K562 (cell line): Measurements from ENCODE around the gene TP73. TPM values are rescaled to one million over a fixed set of nuclear protein-coding genes. Genes with fewer than 3 reads are reported as not detected.

Source experiments
- CREB1 ChIP-seq, 2 experiments: sonication (generic) in 1 of 2; formaldehyde crosslinking in 1 of 2; IDR thresholded peaks; 2 replicates each; pipeline versions ENCODE4 v1.6.1 to v1.8.0; 2012 to 2022; ENCODE audit warnings: inconsistent platforms in 1 of 2, mild to moderate bottlenecking in 1 of 2, missing genetic modification reagents in 1 of 2, moderate library complexity in 1 of 2
- CTBP1 ChIP-seq: fragments of 450-650 bp; IDR thresholded peaks from 2 replicates; pipeline ENCODE4 v1.6.1; 2016; ENCODE audit warnings: borderline replicate concordance
- CXXC5 ChIP-seq: fragments of 250-450 bp; sonication (Bioruptor Pico); IDR thresholded peaks from 2 replicates; pipeline ENCODE4 v1.8.0; 2022; ENCODE audit warnings: inconsistent platforms, mild to moderate bottlenecking, moderate library complexity
- EGR1 ChIP-seq: fragments of 450-650 bp; conservative IDR thresholded peaks from 2 replicates; pipeline ENCODE4 v1.6.1; 2017; ENCODE audit warnings: mild to moderate bottlenecking
- ELK3 ChIP-seq: fragments of 450-650 bp; formaldehyde crosslinking; IDR thresholded peaks from 2 replicates; pipeline ENCODE4 v1.4.0; 2020; ENCODE audit warnings: mild to moderate bottlenecking
- FOXP1 ChIP-seq: sonication (generic); formaldehyde crosslinking; IDR thresholded peaks from 2 replicates; pipeline ENCODE4 v1.8.0; 2022; ENCODE audit warnings: mild to moderate bottlenecking, missing genetic modification reagents
- GATAD2A ChIP-seq: fragments of 450-650 bp; IDR thresholded peaks from 2 replicates; pipeline ENCODE4 v1.6.1; 2017
- GATAD2B ChIP-seq: fragments of 450-650 bp; IDR thresholded peaks from 2 replicates; pipeline ENCODE4 v1.6.1; 2017; ENCODE audit warnings: mild to moderate bottlenecking, borderline replicate concordance
- GTF2F1 ChIP-seq: IDR thresholded peaks from 2 replicates; pipeline ENCODE4 v1.6.1; 2011; ENCODE audit warnings: low read depth, low read length, improper control_type of control experiment
- HMG20A ChIP-seq: fragments of 450-650 bp; formaldehyde crosslinking; conservative IDR thresholded peaks from 2 replicates; pipeline ENCODE4 v1.4.0; 2020; ENCODE audit warnings: mild to moderate bottlenecking, mixed read lengths
- L3MBTL2 ChIP-seq: fragments of 450-650 bp; IDR thresholded peaks from 2 replicates; pipeline ENCODE4 v1.6.1; 2016; ENCODE audit warnings: mild to moderate bottlenecking, moderate library complexity
- MAZ ChIP-seq, 2 experiments: fragments of 450-650 bp in 1 of 2; sonication (generic) in 1 of 2; formaldehyde crosslinking; IDR thresholded peaks in 1 of 2; conservative IDR thresholded peaks in 1 of 2; 2 replicates each; pipeline versions ENCODE4 v1.4.0 to v1.5.0; 2020; ENCODE audit warnings: mild to moderate bottlenecking in 1 of 2, missing genetic modification reagents in 1 of 2
- NONO ChIP-seq, 2 experiments: fragments of 200-400 bp in 1 of 2; fragments of 450-650 bp in 1 of 2; formaldehyde crosslinking in 1 of 2; IDR thresholded peaks; 2 replicates each; pipeline ENCODE4 v1.6.1; 2017; ENCODE audit warnings: low read depth in 2 of 2, mild to moderate bottlenecking in 2 of 2, moderate library complexity in 2 of 2, low read length in 1 of 2
- NRF1 ChIP-seq, 2 experiments: fragments of 450-650 bp; IDR thresholded peaks in 1 of 2; conservative IDR thresholded peaks in 1 of 2; 2 replicates each; pipeline ENCODE4 v1.6.1; 2014; ENCODE audit warnings: mild to moderate bottlenecking in 2 of 2
- PHF20 ChIP-seq: fragments of 450-650 bp; IDR thresholded peaks from 2 replicates; pipeline ENCODE4 v1.6.1; 2018; ENCODE audit not compliant: partially characterized antibody
- SMAD4 ChIP-seq: fragments of 250-450 bp; sonication (Bioruptor Pico); conservative IDR thresholded peaks from 2 replicates; pipeline ENCODE4 v1.8.0; 2021; ENCODE audit warnings: inconsistent platforms, mild to moderate bottlenecking, moderate library complexity
- ZBTB7A ChIP-seq: IDR thresholded peaks from 2 replicates; pipeline ENCODE4 v1.6.1; 2011; ENCODE audit warnings: low read depth, mild to moderate bottlenecking, low read length, moderate library complexity, borderline replicate concordance; ENCODE audit not compliant: control insufficient read depth
- ZBTB8A ChIP-seq: fragments of 450-650 bp; IDR thresholded peaks from 2 replicates; pipeline ENCODE4 v1.6.1; 2018; ENCODE audit warnings: mild to moderate bottlenecking, moderate library complexity; ENCODE audit not compliant: partially characterized antibody
- ZFX ChIP-seq: sonication (generic); formaldehyde crosslinking; IDR thresholded peaks from 2 replicates; pipeline ENCODE4 v1.8.0; 2022; ENCODE audit warnings: mild to moderate bottlenecking, missing genetic modification reagents, moderate library complexity
- ZNF146 ChIP-seq: IDR thresholded peaks from one replicate; pipeline ENCODE4 v1.6.1; 2018; ENCODE audit warnings: missing compliant biosample characterization; ENCODE audit not compliant: unreplicated experiment
- ZNF766 ChIP-seq: fragments of 200-800 bp; sonication (Bioruptor generic); conservative IDR thresholded peaks from 2 replicates; pipeline ENCODE4 v1.6.1; 2016; ENCODE audit warnings: missing genetic modification characterization, missing compliant biosample characterization
- ZNF785 ChIP-seq: fragments of 250-450 bp; sonication (Bioruptor Pico); IDR thresholded peaks from 2 replicates; pipeline ENCODE4 v1.4.0; 2020; ENCODE audit warnings: mild to moderate bottlenecking
- ZZZ3 ChIP-seq: fragments of 450-650 bp; IDR thresholded peaks from 2 replicates; pipeline ENCODE4 v1.6.1; 2016; ENCODE audit warnings: antibody characterized with exemption, mild to moderate bottlenecking, moderate library complexity
- polyA plus RNA-seq, 8 experiments: library from polyadenylated mRNA; depleted of rRNA in 4 of 8; stranded (reverse) in 5 of 8; unstranded in 3 of 8; fragments of >200 nt; fragmentation: Nextera tagmentation in 2 of 8; fragmentation: Illumina TruSeq in 1 of 8; extraction: Ambion mirVana in 2 of 8; extraction: Trizol in 1 of 8; gene quantifications; 2 replicates each; pipeline versions ENCODE4 v1.2.1 to v1.2.3, GENCODE V29; 2011 to 2014; ENCODE audit warnings: inconsistent platforms in 1 of 8, missing spikeins in 1 of 8
- total RNA-seq, 7 experiments: library from RNA; depleted of rRNA in 6 of 7; stranded (reverse); fragments of >200 nt in 6 of 7; fragmentation: Illumina TruSeq in 2 of 7; extraction: Trizol in 2 of 7; gene quantifications; 2 replicates each; pipeline versions ENCODE4 v1.2.1 to v1.2.3, GENCODE V29; 2011 to 2021; ENCODE audit warnings: low replicate concordance in 1 of 7
- TF ChIP-seq, protein P1 (sequence below): fragments of 450-650 bp; conservative IDR thresholded peaks from 2 replicates; pipeline ENCODE4 v1.6.1; 2016; ENCODE audit warnings: missing genetic modification characterization, low read depth, mild to moderate bottlenecking, control low read depth, missing compliant biosample characterization
- TF ChIP-seq, protein P2 (sequence below), 2 experiments: IDR thresholded peaks; 2 replicates each; pipeline ENCODE4 v1.6.1; 2011; ENCODE audit warnings: borderline replicate concordance in 1 of 2, control low read depth in 1 of 2, low read depth in 1 of 2, low read length in 1 of 2, mild to moderate bottlenecking in 1 of 2, mixed read lengths in 1 of 2, moderate library complexity in 1 of 2; ENCODE audit not compliant: insufficient read depth in 1 of 2, insufficient read length in 1 of 2, poor library complexity in 1 of 2, severe bottlenecking in 1 of 2; ENCODE audit errors: extremely low read depth in 1 of 2

Gene TP73
- total and polyA plus RNA-seq, 9 of the 15 experiments (the other 6 are each of a cell fraction or from before 2014, with no cell fraction given): 0.07 to 1.6 (median 0.40) TPM; not detected in 2

GRCh38 chr1:3651930-3652547 is at the start of gene TP73 (continued):
- 0 out of 4 replicates have a peak, but pooled peaks of 1 of the 2 experiments have one; percentile 34 for TF ChIP-seq MAZ (CRISPR knock-in tag; conservative IDR thresholded peaks at IDR 0.05 in 1 of 2, IDR thresholded peaks at IDR 0.05 in 1 of 2)
- no peak for TF ChIP-seq ZNF146 (CRISPR knock-in tag)
- peak in 1 of 2 experiments; percentile 46; a peak in 2 of 4 replicates for TF ChIP-seq NRF1 (conservative IDR thresholded peaks at IDR 0.05 in 1 of 2, IDR thresholded peaks at IDR 0.05 in 1 of 2)
- TF ChIP-seq GTF2F1: no peak
- 0 out of 4 replicates have a peak, but pooled peaks of 1 of the 2 experiments have one; percentile 44 for TF ChIP-seq NONO (IDR thresholded peaks at IDR 0.05; ENCODE audit: low read depth in 2 of 2, low read length in 1 of 2)
- peak; percentile 66 for TF ChIP-seq CXXC5 (CRISPR knock-in tag)
- TF ChIP-seq HMG20A: no peak
- peak; percentile 61 for TF ChIP-seq L3MBTL2
- TF ChIP-seq, protein P1, sequence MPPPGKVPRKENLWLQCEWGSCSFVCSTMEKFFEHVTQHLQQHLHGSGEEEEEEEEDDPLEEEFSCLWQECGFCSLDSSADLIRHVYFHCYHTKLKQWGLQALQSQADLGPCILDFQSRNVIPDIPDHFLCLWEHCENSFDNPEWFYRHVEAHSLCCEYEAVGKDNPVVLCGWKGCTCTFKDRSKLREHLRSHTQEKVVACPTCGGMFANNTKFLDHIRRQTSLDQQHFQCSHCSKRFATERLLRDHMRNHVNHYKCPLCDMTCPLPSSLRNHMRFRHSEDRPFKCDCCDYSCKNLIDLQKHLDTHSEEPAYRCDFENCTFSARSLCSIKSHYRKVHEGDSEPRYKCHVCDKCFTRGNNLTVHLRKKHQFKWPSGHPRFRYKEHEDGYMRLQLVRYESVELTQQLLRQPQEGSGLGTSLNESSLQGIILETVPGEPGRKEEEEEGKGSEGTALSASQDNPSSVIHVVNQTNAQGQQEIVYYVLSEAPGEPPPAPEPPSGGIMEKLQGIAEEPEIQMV (tag): no peak
- TF ChIP-seq ZNF766 (CRISPR knock-in tag): no peak
- TF ChIP-seq ZZZ3: no peak
- TF ChIP-seq FOXP1 (CRISPR knock-in tag): no peak
- TF ChIP-seq ELK3 (CRISPR knock-in tag): no peak
- peak; percentile 28; the same call in 1 of the 2 replicates for TF ChIP-seq SMAD4
- peak; percentile 37; the same call in 1 of the 2 replicates for TF ChIP-seq ZBTB7A
- TF ChIP-seq GATAD2B: peak; percentile 53; the same call in 1 of the 2 replicates
- TF ChIP-seq ZFX (CRISPR knock-in tag): peak; percentile 30; the same call in 1 of the 2 replicates
- no peak for TF ChIP-seq ZNF785 (CRISPR knock-in tag)
- peak; percentile 94 for TF ChIP-seq EGR1
- 0 out of 2 replicates have a peak, but pooled peaks have one; percentile 20 for TF ChIP-seq GATAD2A
- no peak for TF ChIP-seq ZBTB8A
- TF ChIP-seq, protein P2, sequence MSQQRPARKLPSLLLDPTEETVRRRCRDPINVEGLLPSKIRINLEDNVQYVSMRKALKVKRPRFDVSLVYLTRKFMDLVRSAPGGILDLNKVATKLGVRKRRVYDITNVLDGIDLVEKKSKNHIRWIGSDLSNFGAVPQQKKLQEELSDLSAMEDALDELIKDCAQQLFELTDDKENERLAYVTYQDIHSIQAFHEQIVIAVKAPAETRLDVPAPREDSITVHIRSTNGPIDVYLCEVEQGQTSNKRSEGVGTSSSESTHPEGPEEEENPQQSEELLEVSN (IDR thresholded peaks at IDR 0.05; ENCODE audit: borderline replicate concordance in 1 of 2, extremely low read depth in 1 of 2, insufficient read depth in 1 of 2, insufficient read length in 1 of 2, low read depth in 1 of 2, low read length in 1 of 2, poor library complexity in 1 of 2, severe bottlenecking in 1 of 2): peak; percentile 57 to 85
- peak; percentile 33; the same call in 1 of the 2 replicates for TF ChIP-seq CREB1 (IDR thresholded peaks at IDR 0.05)
- TF ChIP-seq CREB1 (CRISPR knock-in tag; IDR thresholded peaks at IDR 0.05): no peak
- peak; percentile 9 for TF ChIP-seq PHF20
- peak; percentile 70 for TF ChIP-seq CTBP1
